ENCODE measurements around the gene ENGASE. TPM values are rescaled to one million over a fixed set of nuclear protein-coding genes. Genes with fewer than 3 reads are reported as not detected.

The ENGASE gene
- total and polyA plus RNA-seq, 2 experiments from 2014 or later: 5.1 to 8.4 TPM

DNA sequence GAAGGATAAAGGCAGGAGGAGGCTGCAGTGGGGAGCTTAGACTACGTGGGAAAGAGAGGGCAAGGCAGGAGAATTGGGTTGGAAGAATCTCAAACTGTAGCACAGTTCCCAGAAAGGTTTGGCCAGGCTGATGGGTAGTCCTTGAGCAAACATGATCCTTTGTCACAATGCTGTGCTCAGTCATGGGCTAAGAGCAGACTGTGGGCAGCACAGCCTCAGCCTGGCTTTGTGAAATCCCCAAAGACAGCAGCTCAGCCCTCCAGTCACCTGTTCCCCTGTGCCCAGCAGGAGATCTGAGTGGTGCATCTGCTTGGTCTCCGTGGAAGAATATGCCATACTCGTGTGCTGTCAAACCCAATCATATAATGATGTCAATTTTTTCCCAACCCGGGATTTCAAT lies 10.6 kb upstream of the ENGASE start:
- H3K9ac ChIP-seq: no peak overlapping the region
- no peaks in the 10 kb centered on the region for H3K9me2 ChIP-seq (ENCODE audit: insufficient read depth)
- H3K27me3 ChIP-seq (replicated peaks; ENCODE audit: insufficient read depth): 0 out of 2 replicates have a peak, but pooled peaks cover 6% of the 10 kb centered on the region
- H3K79me2 ChIP-seq (ENCODE audit: insufficient read depth): no peaks in the 10 kb centered on the region
- no peak overlapping the region for H3K4me3 ChIP-seq
- no peak overlapping the region for H3K27ac ChIP-seq
- no peaks in the 10 kb centered on the region for H3F3A ChIP-seq (ENCODE audit: insufficient read depth)
- WGBS, 2 experiments (ENCODE audit: low coverage in 1 of 2, low lambda C conversion rate in 2 of 2, missing lambda C conversion rate in 2 of 2): 52 to 55% methylated on average over 4 of the region's 4 CpGs
- TF ChIP-seq EZH2 (IDR thresholded peaks at IDR 0.05; ENCODE audit: insufficient read depth, poor library complexity, severe bottlenecking) (no peak), EZH2phosphoT487 (IDR thresholded peaks at IDR 0.05; ENCODE audit: insufficient read depth, low read depth) (no peak)
- no peaks in the 10 kb centered on the region for H4K20me1 ChIP-seq (ENCODE audit: insufficient read depth)
- no peak overlapping the region for H2AFZ ChIP-seq
- no peaks in the 10 kb centered on the region for H3K36me3 ChIP-seq (ENCODE audit: low read depth)
- in situ Hi-C loops (cut with MboI): no loop called here
- no peaks in the 10 kb centered on the region for H3K9me3 ChIP-seq (ENCODE audit: low read depth)
- DNase-seq: no peak
- H3K4me2 ChIP-seq (ENCODE audit: unreplicated experiment): no peak overlapping the region
- H3K4me1 ChIP-seq (ENCODE audit: insufficient read depth): no peaks in the 10 kb centered on the region

DNA sequence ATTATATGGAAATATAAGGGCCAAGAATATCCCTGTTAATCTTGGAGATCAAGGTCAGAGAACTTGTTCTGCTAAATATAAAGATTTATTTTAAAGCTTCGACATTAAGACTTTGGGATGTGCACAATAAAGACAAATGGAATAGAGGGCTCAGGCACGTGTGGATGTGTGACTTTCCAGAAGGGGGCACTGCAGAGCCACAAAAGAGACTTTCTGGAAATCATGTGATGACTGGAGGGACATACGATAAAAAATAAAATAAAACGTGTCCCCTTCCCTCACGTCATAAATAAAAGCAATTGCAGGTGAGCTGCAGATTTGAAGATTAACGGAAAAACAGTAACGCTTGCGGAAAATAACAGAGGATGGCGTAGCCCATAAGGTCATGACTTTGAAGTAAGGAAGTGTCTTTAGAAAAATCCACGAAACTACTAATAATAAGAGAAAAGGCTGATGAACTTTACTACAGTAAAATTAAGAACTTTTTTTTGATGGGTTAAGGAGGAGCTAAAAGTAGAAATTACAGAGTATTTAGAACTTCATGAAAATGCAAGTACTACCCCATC lies 9.4 kb upstream of the ENGASE start:
- WGBS, 2 experiments (ENCODE audit: low coverage in 1 of 2, low lambda C conversion rate in 2 of 2, missing lambda C conversion rate in 2 of 2): 49 to 57% methylated on average over 10 of the region's 10 CpGs
- Histone ChIP-seq H3K27ac (no peak overlapping the region), H3F3A (ENCODE audit: insufficient read depth) (no peaks in the 10 kb centered on the region), H3K4me1 (ENCODE audit: insufficient read depth) (no peaks in the 10 kb centered on the region), H2AFZ (no peak overlapping the region), H3K4me3 (no peak overlapping the region), H3K36me3 (ENCODE audit: low read depth) (no peaks in the 10 kb centered on the region), H3K9ac (no peak overlapping the region), H3K79me2 (ENCODE audit: insufficient read depth) (no peaks in the 10 kb centered on the region), H4K20me1 (ENCODE audit: insufficient read depth) (no peaks in the 10 kb centered on the region), H3K9me3 (ENCODE audit: low read depth) (no peaks in the 10 kb centered on the region), H3K27me3 (replicated peaks; ENCODE audit: insufficient read depth) (0 out of 2 replicates have a peak, but pooled peaks cover 6% of the 10 kb centered on the region), H3K9me2 (ENCODE audit: insufficient read depth) (no peaks in the 10 kb centered on the region), H3K4me2 (ENCODE audit: unreplicated experiment) (no peak overlapping the region)
- peak; percentile 57 for DNase-seq
- TF ChIP-seq EZH2phosphoT487 (IDR thresholded peaks at IDR 0.05; ENCODE audit: insufficient read depth, low read depth) (no peak), EZH2 (IDR thresholded peaks at IDR 0.05; ENCODE audit: insufficient read depth, poor library complexity, severe bottlenecking) (no peak)
- in situ Hi-C loops (cut with MboI): no loop called here

DNA sequence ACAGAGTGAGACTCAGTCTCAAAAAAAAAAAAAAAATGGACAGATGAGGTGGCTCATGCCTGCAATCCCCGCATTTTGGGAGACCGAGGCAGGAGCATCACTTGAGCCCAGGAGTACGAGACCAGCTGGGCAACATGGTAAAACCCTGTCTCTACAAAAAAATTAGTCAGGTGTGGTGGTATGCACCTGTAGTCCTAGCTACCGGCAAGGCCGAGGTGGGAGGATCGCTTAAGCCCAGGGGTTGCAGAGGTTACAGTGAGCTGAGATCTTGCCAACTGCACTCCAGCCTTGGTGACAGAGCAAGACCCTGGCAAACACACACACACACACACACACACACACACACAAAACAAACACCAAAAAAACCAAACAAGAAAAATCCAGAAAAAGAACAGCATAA lies 7.7 kb upstream of the ENGASE start:
- no peaks in the 10 kb centered on the region for H3K36me3 ChIP-seq (ENCODE audit: low read depth)
- no peaks in the 10 kb centered on the region for H3K9me2 ChIP-seq (ENCODE audit: insufficient read depth)
- H3F3A ChIP-seq (ENCODE audit: insufficient read depth): no peaks in the 10 kb centered on the region
- 0 out of 2 replicates have a peak, but pooled peaks cover 6% of the 10 kb centered on the region for H3K27me3 ChIP-seq (replicated peaks; ENCODE audit: insufficient read depth)
- no peak overlapping the region for H3K4me2 ChIP-seq (ENCODE audit: unreplicated experiment)
- no peaks in the 10 kb centered on the region for H3K4me1 ChIP-seq (ENCODE audit: insufficient read depth)
- H3K27ac ChIP-seq: no peak overlapping the region
- no peak overlapping the region for H3K4me3 ChIP-seq
- no peaks in the 10 kb centered on the region for H4K20me1 ChIP-seq (ENCODE audit: insufficient read depth)
- H3K9ac ChIP-seq: no peak overlapping the region
- DNase-seq: no peak
- no peaks in the 10 kb centered on the region for H3K9me3 ChIP-seq (ENCODE audit: low read depth)
- in situ Hi-C loops (cut with MboI): no loop called here
- no peak overlapping the region for H2AFZ ChIP-seq
- 77 to 95% methylated on average over 6 of the region's 6 CpGs for WGBS, 2 experiments (ENCODE audit: low coverage in 1 of 2, low lambda C conversion rate in 2 of 2, missing lambda C conversion rate in 2 of 2)
- H3K79me2 ChIP-seq (ENCODE audit: insufficient read depth): no peaks in the 10 kb centered on the region
- TF ChIP-seq EZH2 (IDR thresholded peaks at IDR 0.05; ENCODE audit: insufficient read depth, poor library complexity, severe bottlenecking) (no peak), EZH2phosphoT487 (IDR thresholded peaks at IDR 0.05; ENCODE audit: insufficient read depth, low read depth) (no peak)

DNA sequence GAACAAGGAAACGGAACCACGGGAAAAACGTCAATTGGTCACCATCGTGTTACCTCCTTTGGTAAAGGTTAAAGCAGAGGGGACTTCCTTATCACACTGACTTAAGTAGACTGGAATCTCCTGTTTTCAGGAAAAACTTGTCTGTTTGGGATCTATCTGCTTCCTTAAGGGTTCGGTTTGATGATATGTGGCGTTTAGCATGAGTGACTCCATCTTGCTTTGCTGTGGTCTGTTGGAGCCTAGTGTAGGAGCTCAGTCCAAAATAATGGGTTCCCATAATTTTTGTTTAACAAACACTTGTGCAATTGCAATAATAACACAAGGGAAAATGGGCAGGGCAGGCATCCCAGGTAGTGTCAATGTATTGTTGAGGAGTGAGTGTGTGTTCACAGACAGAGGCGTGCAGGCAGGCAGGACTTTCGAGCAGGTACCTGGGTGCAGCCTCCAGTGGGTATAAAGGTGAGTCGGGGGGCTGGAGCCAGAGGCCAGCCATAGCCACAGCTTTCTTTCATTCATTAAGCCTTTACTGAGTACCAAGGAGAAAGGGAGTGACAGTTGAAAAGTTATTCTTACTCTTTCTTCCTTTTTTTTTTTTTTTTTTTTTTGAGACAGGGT lies 4.3 kb upstream of the ENGASE start:
- Histone ChIP-seq H3K27me3 (replicated peaks; ENCODE audit: insufficient read depth) (0 out of 2 replicates have a peak, but pooled peaks cover 6% of the 10 kb centered on the region), H3K4me2 (ENCODE audit: unreplicated experiment) (no peak overlapping the region), H3K36me3 (ENCODE audit: low read depth) (no peaks in the 10 kb centered on the region), H2AFZ (no peak overlapping the region), H3K9me2 (ENCODE audit: insufficient read depth) (no peaks in the 10 kb centered on the region), H3K9ac (no peak overlapping the region), H3K79me2 (ENCODE audit: insufficient read depth) (no peaks in the 10 kb centered on the region), H3K4me1 (ENCODE audit: insufficient read depth) (no peaks in the 10 kb centered on the region), H3K4me3 (no peak overlapping the region), H3F3A (ENCODE audit: insufficient read depth) (no peaks in the 10 kb centered on the region), H3K9me3 (ENCODE audit: low read depth) (no peaks in the 10 kb centered on the region), H4K20me1 (ENCODE audit: insufficient read depth) (no peaks in the 10 kb centered on the region), H3K27ac (no peak overlapping the region)
- 78 to 83% methylated on average over 9 of the region's 9 CpGs for WGBS, 2 experiments (ENCODE audit: low coverage in 1 of 2, low lambda C conversion rate in 2 of 2, missing lambda C conversion rate in 2 of 2)
- TF ChIP-seq EZH2 (IDR thresholded peaks at IDR 0.05; ENCODE audit: insufficient read depth, poor library complexity, severe bottlenecking): no peak
- no peak for TF ChIP-seq EZH2phosphoT487 (IDR thresholded peaks at IDR 0.05; ENCODE audit: insufficient read depth, low read depth)
- in situ Hi-C loops (cut with MboI): no loop called here
- no peak for DNase-seq
